Fibroblast of villous mesenchyme (primary cell): Measurements from ENCODE around the gene CEACAM3. TPM values are rescaled to one million over a fixed set of nuclear protein-coding genes. Genes with fewer than 3 reads are reported as not detected.

Experiments used
- DNase-seq: peaks from one replicate; pipeline ENCODE4 v3.0.0-alpha.2; 2010; ENCODE audit warnings: low read depth
- H3K4me3 ChIP-seq: 2 replicates; pipeline ENCODE4 v1.5.1; 2011; ENCODE audit warnings: low read depth, mild to moderate bottlenecking, low read length
- CTCF ChIP-seq: IDR thresholded peaks from 2 replicates; pipeline ENCODE4 v1.5.1; 2012; ENCODE audit warnings: low read depth, mild to moderate bottlenecking, low read length; ENCODE audit not compliant: insufficient read depth
- total RNA-seq: library from RNA; depleted of rRNA; stranded (reverse); fragments of >200 nt; gene quantifications from 2 replicates; pipeline ENCODE4 v1.2.3, GENCODE V29; 2012

Gene CEACAM3
- total RNA-seq, 1 donor, result not detected

DNA sequence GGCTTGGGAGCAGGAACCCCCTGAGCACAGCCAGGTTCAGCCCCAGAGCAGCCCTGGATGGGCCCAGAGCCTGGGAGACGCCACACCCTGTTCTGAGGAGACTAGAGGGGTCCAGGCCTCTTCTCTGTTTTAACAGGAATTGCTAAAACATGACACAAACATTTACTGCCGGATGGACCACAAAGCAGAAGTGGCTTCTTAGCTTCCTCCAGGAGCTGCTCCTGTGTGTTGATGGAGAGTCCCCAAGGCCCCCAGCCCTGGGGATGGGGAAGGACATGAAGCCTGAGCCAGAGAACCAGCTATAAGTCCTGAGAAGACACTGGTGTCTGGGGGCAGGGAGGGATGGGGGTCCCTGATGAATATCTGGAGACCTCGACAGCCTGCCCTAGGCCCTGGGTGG is 14.6 kb downstream of the CEACAM3 start:
- DNase-seq, result no peak
- no peak overlapping the region for H3K4me3 ChIP-seq
- no peak for TF ChIP-seq CTCF

DNA sequence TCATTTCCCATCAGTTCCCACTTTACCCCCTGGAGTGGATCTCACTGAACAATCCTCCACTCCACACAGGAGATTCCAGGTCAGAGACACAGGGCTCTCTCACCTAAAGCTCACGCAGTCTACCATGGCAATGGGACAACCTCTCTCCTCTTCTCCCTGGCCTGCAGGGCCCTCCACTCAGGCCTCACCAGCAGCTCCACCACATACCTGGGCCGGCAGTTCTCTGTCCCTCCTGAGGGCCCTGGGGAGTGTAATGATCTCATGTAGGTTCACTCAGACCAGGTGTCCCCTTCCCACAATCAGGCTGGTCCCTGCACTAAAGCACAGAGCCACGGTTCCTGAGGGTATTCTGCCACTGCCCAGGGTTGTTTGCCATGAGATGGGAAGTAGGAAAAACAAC is 15.6 kb downstream of the CEACAM3 start:
- no peak overlapping the region for H3K4me3 ChIP-seq
- no peak for TF ChIP-seq CTCF
- DNase-seq, result no peak

DNA sequence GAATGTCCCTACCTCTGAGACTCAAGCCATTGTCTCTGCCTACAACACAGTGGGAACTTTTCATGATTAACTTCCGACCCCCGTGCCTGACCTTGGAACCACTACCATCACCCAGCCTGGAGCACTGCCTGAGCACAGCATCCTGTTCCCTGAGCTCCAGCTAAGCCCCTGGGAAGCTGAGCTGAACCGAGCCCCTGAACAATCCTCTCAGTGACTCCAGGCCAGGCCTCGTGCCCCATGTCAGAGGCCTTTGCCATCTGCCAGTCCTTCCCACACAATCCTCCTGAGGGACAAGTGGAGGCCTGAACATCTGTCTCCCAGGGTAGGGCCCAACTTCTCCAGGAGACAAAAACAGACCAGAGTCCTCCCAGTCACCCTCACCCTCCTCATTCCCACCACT is 17.5 kb downstream of the CEACAM3 start:
- no peak overlapping the region for H3K4me3 ChIP-seq
- DNase-seq, result no peak
- TF ChIP-seq CTCF, result no peak

DNA sequence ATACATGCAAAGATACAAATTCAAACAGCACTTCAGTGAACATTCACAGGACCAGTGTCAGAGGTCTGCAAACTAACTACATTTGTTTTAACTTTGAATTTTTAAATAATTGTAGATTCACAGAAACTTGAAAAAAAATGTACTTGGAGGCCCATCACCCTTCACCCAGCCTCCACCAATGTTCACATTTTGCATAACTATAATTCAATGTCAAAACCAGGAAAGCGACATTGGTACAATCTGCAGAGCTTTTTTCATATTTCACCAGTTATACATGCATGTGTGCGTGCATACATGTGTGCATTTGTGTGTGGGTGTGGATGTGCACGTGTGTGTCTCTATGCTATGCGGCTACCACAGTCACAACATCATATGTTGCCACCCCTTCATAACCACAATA is 18.9 kb downstream of the CEACAM3 start:
- no peak overlapping the region for H3K4me3 ChIP-seq
- no peak for TF ChIP-seq CTCF
- no peak for DNase-seq

GRCh38 chr19:41816761-41817160 is 20.4 kb downstream of the CEACAM3 start:
- H3K4me3 ChIP-seq, result no peak overlapping the region
- TF ChIP-seq CTCF, result no peak
- DNase-seq, result no peak

- peak; percentile 30 for DNase-seq
- peak; percentile 65 for TF ChIP-seq CTCF
- no peak overlapping the region for H3K4me3 ChIP-seq
Measured at GRCh38 chr19:41821003-41821735, 24.8 kb downstream of the CEACAM3 start.

- no peak overlapping the region for H3K4me3 ChIP-seq
- TF ChIP-seq CTCF, result no peak
- no peak for DNase-seq
Measured at GRCh38 chr19:41837981-41838708, 41.8 kb downstream of the CEACAM3 start.
